ENCODE data around the gene CLEC16A.
"Not testable (repeated sequence)": the region's sequence is repeated elsewhere in the genome, so short reads cannot be mapped to it uniquely, and the experiment has no call there.

Gene CLEC16A

DNA sequence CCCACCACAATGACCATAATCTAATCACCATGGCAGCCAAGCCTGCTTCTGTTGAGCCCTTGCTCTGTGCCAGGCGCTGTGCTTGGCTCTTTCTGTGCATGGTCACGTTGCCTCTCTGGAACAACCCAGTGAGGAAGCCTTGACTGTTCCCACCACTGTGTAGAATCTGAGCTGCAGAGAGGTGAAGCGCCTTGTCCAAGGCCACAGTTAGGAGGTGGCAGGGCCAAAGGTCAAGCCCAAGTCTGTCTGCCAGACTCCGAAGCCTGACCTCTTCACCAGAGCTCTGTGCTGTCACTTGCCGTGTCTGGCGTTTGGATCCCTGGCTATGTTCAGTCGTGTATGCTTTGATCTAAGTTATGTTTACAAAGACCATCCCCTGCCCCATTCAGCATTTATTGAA is 10.5 kb downstream of the CLEC16A start:
- DNase-seq: no peak
- intact Hi-C loops (cut with DNase I): no loop called here

DNA sequence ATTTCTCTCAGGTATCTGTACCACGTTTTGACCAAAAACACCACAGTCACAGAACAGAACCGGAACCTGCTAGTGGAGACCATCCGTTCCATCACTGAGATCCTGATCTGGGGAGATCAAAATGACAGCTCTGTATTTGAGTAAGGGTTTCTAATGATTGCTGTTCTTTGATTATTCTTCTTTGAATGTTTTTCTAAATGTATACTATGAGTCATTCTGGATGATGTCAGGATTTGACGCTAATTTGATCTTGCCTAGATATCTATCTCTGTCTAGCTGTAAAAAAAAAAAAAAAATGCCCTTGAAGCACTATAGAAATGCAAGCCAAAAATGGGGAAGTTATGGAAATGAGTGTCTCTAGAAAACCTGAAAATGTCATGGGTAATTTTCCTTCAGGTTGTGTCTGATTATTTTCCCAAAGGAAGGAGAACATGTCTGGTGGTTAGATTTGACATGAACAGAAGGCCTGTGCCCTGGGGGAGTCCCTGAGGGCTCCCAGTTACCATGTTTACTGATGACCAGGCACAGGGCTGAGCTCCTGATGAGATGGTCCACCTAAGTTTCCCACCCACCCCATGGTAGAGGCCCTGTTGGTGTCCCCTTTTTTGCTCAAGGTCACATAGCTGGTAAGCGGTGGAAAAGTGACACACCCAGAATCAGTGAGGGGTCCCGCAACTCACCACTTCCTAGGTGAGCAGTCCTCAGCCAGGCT is 13.6 kb downstream of the CLEC16A start:
- no peak for DNase-seq
- intact Hi-C loops (cut with DNase I): no loop called here

DNA sequence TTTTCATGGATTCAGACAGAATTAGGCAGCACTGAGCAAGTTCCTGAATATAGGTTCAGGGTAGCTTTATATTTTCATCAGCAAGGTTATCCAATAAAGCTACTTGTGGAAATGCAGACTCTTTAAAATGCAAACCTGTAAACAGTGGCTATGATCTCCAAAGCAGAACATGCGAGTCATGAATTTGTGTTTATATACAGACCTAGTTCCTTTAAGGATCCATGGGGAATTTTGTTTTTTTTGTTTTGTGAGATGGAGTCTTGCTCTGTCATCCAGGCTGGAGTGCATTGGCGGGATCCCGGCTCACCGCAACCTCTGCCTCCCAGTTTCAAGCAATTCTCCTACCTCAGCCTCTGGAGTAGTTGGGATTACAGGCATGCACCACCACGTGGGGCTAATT is 14.8 kb downstream of the CLEC16A start:
- intact Hi-C loops (cut with DNase I): no loop called here
- no peak for DNase-seq

DNA sequence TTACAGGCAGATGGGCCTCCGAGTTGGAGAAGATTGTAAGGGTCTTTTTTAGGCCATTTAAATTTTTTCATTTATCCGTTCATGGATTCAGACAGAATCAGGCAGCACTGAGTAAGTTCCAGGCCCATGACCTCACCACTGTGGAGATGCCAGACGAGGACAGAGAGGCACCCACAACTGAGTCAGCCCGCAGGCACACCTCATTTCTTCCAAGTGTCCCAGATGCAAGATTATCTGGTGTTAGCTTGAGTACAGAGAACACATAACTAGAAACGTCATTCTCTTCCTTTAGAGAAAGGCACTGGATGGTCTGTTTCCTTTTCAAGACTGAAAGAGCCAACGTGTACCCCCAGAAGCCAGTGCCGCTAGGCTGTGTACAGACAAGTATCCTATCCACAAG is 16.9 kb downstream of the CLEC16A start:
- DNase-seq: peak in 1 of 42 donors; percentile 64
- intact Hi-C loops (cut with DNase I): loop anchor here (10.0 kb wide), 1 partner anchor 394 kb away; no protein-coding TSS in a partner anchor

DNA sequence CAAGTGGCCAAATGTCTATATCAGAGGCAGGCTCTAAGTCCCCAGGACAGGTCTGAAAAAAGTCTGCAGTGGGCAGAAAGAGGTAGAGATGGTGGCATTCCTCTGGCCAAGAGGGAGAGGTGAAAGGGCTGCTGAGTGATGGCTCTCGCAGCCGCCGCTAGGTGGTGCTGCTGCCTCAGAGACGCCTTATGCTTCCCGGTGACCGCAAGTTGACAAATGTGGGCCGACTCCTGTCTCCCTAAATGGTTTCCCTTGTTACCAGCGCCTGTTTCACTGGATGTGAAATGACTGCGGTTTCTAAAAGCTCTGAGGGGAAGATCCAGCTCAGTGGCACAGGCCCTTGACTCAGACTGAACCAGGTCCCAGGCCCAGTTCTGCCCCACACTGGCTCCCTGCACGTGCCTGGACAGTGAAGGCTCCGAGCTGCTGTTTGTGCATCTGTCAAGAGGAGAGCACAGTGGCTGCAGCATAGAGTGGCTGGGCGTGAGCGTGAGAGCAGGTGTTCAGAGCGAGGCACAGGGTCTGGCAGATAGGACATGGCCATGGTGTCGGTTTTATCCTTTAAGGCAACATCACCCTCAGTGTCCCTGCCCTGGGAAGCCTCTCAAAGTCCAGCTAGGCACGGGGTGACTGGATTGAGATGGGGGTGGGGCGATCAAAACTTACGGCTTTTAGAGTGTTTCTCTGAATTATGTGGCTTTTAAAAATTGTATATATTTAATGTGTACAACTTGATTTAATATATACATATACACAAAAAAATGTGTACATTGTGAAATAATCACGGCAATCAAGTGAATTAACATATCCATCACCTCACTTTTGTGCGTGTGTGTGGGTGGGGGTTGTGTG is 19.9 kb downstream of the CLEC16A start:
- DNase-seq: peak; percentile 64 to 94 (median 87)
- intact Hi-C loops (cut with DNase I): loop anchor here (10.0 kb wide), 1 partner anchor 391 kb away; no protein-coding TSS in a partner anchor

DNA sequence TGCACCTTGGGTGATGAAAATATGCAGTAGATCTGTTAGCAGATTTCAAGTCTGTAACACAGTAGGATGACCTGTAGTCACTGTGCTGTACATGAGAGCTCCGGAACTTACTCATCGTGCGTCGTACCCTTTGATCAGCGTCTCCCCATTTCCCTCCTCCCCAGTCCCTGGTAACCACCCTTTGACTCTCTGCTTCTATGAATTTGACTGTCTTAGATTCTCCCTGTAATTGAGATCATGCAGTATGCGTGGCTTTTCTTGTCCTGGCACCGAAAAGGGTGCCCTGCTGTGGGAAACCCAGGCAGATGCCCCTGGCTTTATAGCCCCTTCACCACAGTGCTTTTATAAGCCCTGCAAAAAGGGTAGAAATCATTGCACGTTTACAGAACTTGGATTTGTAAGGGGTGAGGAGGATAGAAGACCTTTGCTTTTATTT is 20.5 kb downstream of the CLEC16A start:
- no peak for DNase-seq
- intact Hi-C loops (cut with DNase I): loop anchor here (5.0 to 10.0 kb wide), 2 partner anchors 292 to 390 kb away; partner anchors contain the start of gene SOCS1

DNA sequence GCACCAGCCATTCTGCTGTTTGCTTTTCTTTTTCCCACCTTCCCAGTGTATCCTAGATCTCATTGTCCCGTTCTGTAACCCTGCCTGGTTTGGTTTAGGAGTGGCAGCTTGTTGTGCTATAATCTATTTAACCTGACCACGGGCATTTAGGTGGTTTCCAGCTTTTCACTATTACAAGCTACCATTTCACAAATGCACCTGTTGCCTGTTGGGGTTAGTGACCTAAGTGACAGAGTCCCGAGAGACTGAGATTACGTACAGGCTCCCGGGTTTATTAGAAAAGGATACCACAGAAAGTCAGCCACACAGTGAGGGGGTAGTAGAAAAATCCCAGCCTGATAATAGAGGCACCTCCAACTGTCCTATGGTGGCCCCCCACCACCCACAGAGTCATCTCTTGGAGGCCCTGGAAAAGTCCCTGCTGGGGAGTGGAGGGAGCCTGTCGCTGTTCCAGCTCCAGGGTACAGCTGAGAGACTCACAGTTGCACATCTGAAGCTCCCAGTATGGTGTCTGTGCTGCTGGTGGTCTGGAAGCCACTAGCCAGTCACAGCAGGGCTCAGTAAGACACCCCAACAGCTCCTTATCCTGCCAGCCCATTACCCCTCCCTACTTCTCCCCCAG is 21.2 kb downstream of the CLEC16A start:
- DNase-seq: no peak
- intact Hi-C loops (cut with DNase I): loop anchor here (5.0 to 10.0 kb wide), 2 partner anchors 292 to 389 kb away; partner anchors contain the start of gene SOCS1

DNA sequence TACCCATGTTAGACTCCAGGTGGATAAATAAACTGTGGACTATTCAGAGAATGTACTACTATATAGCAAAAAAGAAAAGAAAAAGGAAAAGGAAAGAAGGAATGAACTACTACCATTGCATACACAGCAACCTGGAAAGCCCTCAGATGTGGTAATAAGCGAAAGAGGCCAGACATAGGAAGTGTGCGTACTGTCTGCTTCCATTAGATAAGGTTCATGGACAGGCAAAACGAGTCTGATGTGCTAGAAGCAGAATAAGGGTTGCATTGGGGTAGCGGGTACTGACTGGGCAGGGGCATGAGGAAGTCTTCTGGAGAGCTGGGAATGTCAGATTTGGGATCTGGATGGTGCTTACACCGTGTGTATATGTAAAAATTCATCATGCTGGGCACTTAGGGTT is 21.8 kb downstream of the CLEC16A start:
- intact Hi-C loops (cut with DNase I): loop anchor here (5.0 to 10.0 kb wide), 2 partner anchors 291 to 389 kb away; partner anchors contain the start of gene SOCS1
- DNase-seq: no peak

DNA sequence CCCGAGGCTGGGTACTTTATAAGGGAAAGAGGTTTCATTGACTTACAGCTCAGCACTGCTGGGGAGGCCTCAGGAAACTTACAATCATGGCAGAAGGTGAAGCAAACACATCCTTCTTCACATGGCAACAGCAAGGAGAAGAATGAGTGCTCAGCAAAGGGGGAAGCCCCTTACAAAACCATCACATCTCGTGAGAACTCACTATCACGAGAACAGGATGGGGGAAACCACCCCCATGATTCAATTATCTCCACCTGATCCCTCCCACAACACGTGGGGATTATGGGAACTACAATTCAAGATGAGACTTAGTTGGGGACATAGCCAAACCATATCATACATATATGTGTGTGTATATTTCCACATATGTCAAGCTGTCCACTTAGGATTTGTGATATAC is 22.2 kb downstream of the CLEC16A start:
- DNase-seq: not testable (repeated sequence)
- intact Hi-C loops (cut with DNase I): loop anchor here (5.0 to 10.0 kb wide), 2 partner anchors 291 to 388 kb away; partner anchors contain the start of gene SOCS1

DNA sequence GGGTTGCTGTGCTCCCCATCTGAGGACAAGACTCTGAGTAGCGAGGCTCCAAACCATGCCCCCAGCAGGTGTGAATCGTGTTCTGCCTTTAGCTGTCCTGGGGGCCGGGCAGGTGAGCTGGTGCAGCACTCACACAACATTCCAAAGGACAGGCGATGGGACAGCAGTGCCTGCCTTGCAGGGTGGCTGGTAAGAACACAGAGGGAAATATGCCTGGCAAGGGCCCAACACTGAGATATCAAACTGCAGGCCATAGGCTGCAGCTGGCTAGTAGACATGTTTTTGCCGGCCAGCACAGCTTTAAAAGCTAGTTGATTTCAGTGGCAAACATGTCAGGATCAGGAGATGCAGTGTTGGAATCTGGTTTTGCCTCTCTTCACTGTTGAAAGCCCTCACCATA is 23.6 kb downstream of the CLEC16A start:
- intact Hi-C loops (cut with DNase I): loop anchor here (5.0 to 10.0 kb wide), 2 partner anchors 289 to 387 kb away; partner anchors contain the start of gene SOCS1
- no peak for DNase-seq

DNA sequence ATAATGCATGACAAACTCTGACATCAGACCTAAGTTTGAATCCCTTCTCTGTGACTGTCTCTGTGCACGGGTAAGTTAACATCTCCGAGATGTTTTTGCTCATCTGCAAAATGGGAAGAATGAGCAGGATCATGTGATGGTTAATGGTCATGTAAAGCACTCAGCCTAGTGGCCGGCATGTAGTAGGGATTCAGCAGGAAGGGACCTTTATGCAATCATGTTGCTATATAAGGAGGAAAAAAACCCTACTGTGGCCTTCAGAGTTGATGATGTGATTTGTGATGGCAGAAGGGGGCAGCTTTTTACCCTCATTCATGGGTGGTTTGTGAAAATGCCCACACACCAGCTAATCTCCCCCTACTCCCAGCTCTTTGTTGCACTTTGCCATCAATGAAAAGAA is 24.1 kb downstream of the CLEC16A start:
- no peak for DNase-seq
- intact Hi-C loops (cut with DNase I): loop anchor here (5.0 to 10.0 kb wide), 2 partner anchors 289 to 386 kb away; partner anchors contain the start of gene SOCS1

DNA sequence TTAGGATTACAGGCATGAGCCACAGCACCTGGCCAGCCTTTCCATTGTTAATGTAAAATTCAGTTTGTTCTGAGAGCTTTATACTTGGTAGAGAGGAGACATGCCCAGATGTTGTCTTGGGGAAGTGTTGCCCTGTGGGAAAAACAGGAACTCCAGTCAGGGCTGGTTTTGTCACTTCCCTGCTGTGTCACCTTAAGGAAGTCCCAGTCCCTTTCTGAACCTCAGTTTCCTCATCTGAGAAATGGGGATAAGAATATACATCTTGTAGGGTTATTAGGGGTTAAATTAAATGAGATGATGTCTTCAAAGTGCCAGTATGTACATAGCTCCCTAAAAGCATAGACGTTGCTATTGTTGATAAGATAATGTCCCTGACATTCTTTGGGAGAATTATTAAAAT is 25.3 kb downstream of the CLEC16A start:
- DNase-seq: no peak
- intact Hi-C loops (cut with DNase I): loop anchor here (5.0 to 10.0 kb wide), 2 partner anchors 288 to 385 kb away; partner anchors contain the start of gene SOCS1

DNA sequence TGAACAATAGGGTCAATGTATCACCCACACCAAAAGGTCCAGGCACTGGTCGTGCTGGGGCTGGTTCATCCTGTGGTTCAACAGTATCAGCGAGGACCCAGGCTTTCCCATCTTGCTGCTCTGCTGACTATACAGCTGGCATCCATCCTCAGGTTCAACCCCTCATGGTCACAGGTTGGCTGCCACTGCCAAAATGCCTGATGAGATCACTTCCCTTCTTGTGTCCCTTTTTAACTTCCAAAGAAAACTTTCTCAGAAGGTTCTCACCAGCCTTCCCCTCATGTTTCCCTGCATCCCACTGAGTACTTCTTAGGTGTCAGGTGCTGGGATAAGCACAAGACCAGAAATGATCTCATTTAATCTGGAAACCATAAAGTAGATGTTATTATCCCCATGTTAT is 25.7 kb downstream of the CLEC16A start:
- no peak for DNase-seq
- intact Hi-C loops (cut with DNase I): no loop called here

DNA sequence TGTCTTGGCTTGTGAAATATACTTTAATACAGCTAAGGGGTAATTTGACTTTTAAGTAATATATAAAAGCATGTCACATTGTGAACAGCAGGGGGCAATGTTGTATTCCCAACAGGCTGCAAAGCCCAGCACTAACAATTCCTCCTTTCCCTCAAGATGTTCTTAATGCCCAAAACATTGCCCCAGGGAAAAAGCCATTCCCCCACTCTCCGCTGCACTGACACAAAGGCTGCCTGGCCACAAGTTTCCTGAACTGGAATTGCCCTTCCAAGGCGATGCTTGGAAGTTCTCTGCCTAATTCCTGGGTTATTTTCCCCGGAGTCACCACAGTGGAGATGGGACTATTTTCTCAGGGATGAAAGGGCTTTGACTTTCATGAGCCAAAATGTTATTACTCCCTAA is 27.2 kb downstream of the CLEC16A start:
- DNase-seq: peak in 25 of 42 donors; percentile 30 to 82 (median 56)
- intact Hi-C loops (cut with DNase I): no loop called here

DNA sequence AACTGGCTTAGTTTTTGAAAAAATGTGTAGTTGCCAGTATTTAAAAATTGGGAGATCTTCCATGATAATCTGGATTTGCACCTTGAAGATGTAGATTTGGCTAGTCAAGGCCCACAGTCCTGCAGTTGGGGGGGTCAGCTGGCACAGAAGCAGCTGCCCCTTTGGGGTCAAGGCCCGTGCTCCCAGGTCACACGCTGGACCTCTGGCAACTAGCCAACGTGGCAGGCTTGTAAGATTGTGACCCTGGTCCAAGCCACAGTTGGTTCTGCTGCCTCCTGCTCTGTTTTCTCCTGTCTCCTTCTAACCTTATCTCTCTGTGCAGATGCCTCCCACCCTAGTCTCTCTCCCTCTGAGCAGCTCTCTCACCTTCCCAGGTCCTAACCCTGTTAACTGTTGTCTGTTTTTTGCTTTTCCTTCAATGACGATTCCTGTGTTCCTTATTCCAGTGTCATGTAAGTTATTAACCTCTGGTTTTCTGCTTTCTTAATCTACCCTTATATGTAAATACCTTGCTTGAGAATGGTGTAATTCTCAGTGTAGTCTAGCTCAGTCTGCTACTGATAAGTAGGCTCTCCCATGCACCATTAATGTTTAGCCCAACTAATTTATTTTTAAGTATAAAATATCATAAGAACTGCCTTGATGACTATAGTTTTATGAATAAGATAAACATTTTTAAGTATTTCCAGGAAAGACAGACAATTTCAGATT is 27.9 kb downstream of the CLEC16A start:
- intact Hi-C loops (cut with DNase I): no loop called here
- DNase-seq: no peak

DNA sequence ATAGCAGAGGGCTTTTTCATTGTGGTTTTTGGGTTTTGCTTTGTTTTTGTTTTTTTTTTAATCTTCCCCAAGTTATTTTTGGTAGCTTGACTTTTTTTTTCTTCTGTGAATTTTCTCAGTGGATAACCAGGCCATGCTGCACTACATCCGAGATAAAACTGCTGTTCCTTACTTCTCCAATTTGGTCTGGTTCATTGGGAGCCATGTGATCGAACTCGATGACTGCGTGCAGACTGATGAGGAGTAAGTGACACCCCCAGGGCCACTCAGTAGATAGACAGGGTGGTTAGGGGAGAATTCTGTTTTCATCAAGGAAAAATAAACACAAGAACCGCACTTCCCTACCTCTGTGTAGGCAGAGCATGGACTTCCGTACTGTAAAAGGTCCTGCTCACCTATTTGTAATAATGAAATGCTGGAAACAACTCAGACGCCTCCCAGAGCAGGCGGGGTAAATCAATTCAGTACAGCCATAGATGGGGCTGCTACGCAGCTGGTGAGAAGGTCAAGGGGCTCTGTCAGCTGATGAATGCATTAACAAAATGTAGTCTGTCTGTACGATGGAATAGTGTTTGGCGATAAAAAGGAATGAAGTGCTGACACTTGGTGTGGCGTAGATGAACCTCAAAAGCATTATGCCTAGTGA is 28.6 kb downstream of the CLEC16A start:
- no peak for DNase-seq
- intact Hi-C loops (cut with DNase I): no loop called here

DNA sequence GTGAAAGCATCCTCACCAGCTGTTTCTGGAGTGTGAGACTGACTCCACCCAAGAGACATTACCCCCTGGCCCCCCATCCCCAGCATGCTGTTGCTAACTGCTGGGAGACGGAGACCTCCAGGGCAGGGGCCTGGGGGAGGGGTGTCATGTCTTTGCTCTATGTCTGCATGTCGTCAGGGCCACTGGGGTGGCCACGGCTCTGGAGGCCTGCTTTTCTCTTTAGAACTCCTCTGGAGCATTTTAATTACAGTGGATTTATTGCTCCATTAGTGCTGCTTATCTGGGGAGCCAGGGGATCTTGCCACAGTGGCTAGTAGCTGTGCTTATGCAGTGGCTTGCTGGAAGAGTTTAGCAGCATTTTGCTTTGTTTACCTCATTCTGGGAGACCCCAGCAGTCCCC is 32.3 kb downstream of the CLEC16A start:
- intact Hi-C loops (cut with DNase I): no loop called here
- DNase-seq: no peak

DNA sequence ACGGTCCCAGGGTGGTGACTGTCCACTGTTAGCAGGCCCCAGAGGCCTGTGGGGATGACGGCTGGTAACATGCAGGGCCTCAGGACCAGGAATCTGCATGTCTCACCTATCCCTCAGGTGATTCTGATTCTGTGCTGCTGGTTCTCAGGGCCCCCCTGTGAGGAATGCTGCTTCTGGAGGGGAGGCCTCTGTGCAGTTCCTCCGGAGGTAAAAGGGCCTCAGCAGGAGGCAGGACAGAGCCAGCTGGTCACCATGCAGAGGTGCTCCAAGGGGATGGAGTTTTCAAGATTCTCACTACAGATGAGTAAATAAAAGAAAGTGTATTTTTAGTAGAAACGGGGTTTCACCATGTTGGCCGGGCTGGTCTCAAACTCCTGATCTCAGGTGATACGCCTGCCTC is 33.8 kb downstream of the CLEC16A start:
- intact Hi-C loops (cut with DNase I): no loop called here

More for the DNA sequence above, 33.8 kb downstream of the CLEC16A start:
- DNase-seq: no peak

All from head of caudate nucleus (tissue), 42 donors.